OCI-LY3 (cell line): Measurements from ENCODE around the gene ELP2.

Experiments
- H2AFZ ChIP-seq: fragments of 200-600, 300-600 bp; shearing (Covaris generic); 2 replicates; pipeline ENCODE4 v1.6.0; 2014; ENCODE audit warnings: antibody characterized with exemption, low read depth, low read length
- H3K27ac ChIP-seq: fragments of 200-600, 300-600 bp; sonication (generic); 2 replicates; pipeline ENCODE4 v1.5.1; 2014; ENCODE audit warnings: mild to moderate bottlenecking, low read length, moderate library complexity, mixed read lengths
- H3K27me3 ChIP-seq: fragments of 200-600, 300-600 bp; sonication (generic); 2 replicates; pipeline ENCODE4 v1.6.1; 2014; ENCODE audit warnings: low read depth, low read length, mixed read lengths
- H3K36me3 ChIP-seq: fragments of 200-600, 300-600 bp; sonication (generic); replicated peaks from 2 replicates; pipeline ENCODE3; 2014; ENCODE audit warnings: low read depth, low read length, mixed read lengths
- H3K4me1 ChIP-seq: fragments of 300-600, 200-600 bp; sonication (generic); 2 replicates; pipeline ENCODE4 v1.6.1; 2014; ENCODE audit warnings: low read length, mixed read lengths
- H3K4me2 ChIP-seq: fragments of 200-600, 300-600 bp; sonication (generic); 2 replicates; pipeline ENCODE4 v1.6.1; 2014; ENCODE audit warnings: low read length, mixed read lengths
- H3K4me3 ChIP-seq: fragments of 300-600, 200-600 bp; sonication (generic); 2 replicates; pipeline ENCODE4 v1.5.1; 2014; ENCODE audit warnings: antibody characterized with exemption, mild to moderate bottlenecking, low read length, moderate library complexity
- H3K79me2 ChIP-seq: fragments of 300-600, 200-600 bp; shearing (Covaris generic); 2 replicates; pipeline ENCODE4 v1.6.1; 2014; ENCODE audit warnings: mild to moderate bottlenecking, low read length, mixed read lengths
- H3K9ac ChIP-seq: fragments of 300-600, 200-600 bp; shearing (Covaris generic); 2 replicates; pipeline ENCODE4 v1.6.0; 2014; ENCODE audit warnings: mild to moderate bottlenecking, low read length, moderate library complexity
- H3K9me3 ChIP-seq: fragments of 200-600, 300-600 bp; shearing (Covaris generic); 2 replicates; pipeline ENCODE4 v1.6.1; 2014; ENCODE audit warnings: low read length, mixed read lengths; ENCODE audit not compliant: insufficient read depth
- H4K20me1 ChIP-seq: fragments of 200-600, 300-600 bp; sonication (generic); 2 replicates; pipeline ENCODE4 v1.6.1; 2016; ENCODE audit warnings: low read length, mixed read lengths; ENCODE audit not compliant: insufficient read depth
- CTCF ChIP-seq: fragments of 200-600, 300-600 bp; sonication (generic); IDR thresholded peaks from 2 replicates; pipeline ENCODE4 v1.5.1; 2014; ENCODE audit warnings: antibody characterized with exemption, low read length, low read depth
- EZH2phosphoT487 ChIP-seq: fragments of 200-600 bp; shearing (Covaris generic); IDR thresholded peaks from 2 replicates; pipeline ENCODE4 v1.6.1; 2018; ENCODE audit warnings: antibody characterized with exemption, mixed run types, low read depth

The ELP2 gene

GRCh38 chr18:36187826-36188721, 58.4 kb downstream of the ELP2 start:
- Histone ChIP-seq H3K9me3 (no peaks in the 10 kb centered on the region), H3K9ac (peak overlapping the region; percentile 69), H3K27ac (no peak overlapping the region), H3K79me2 (no peaks in the 10 kb centered on the region), H3K27me3 (peaks cover 20% of the 10 kb centered on the region), H3K4me1 (peaks cover 28% of the 10 kb centered on the region), H3K36me3 (no peaks in the 10 kb centered on the region), H4K20me1 (no peaks in the 10 kb centered on the region), H3K4me2 (peak overlapping the region; percentile 100), H2AFZ (peak overlapping the region; percentile 94), H3K4me3 (peak overlapping the region; percentile 95)
- TF ChIP-seq EZH2phosphoT487 (no peak), CTCF (no peak)

GRCh38 chr18:36188916-36189315, 59.2 kb downstream of the ELP2 start:
- peak overlapping the region; percentile 100 for H3K4me2 ChIP-seq
- no peaks in the 10 kb centered on the region for H3K9me3 ChIP-seq
- H3K9ac ChIP-seq = no peak overlapping the region
- H3K27me3 ChIP-seq = peaks cover 20% of the 10 kb centered on the region
- H2AFZ ChIP-seq = no peak overlapping the region
- no peaks in the 10 kb centered on the region for H3K79me2 ChIP-seq
- no peaks in the 10 kb centered on the region for H3K36me3 ChIP-seq
- no peak for TF ChIP-seq EZH2phosphoT487
- TF ChIP-seq CTCF = peak; percentile 15; the same call in 1 of the 2 replicates
- H3K4me1 ChIP-seq = peaks cover 28% of the 10 kb centered on the region
- no peak overlapping the region for H3K27ac ChIP-seq
- no peaks in the 10 kb centered on the region for H4K20me1 ChIP-seq
- H3K4me3 ChIP-seq = peak overlapping the region; percentile 95

GRCh38 chr18:36189486-36189885, 59.8 kb downstream of the ELP2 start:
- Histone ChIP-seq H4K20me1 (no peaks in the 10 kb centered on the region), H3K9me3 (no peaks in the 10 kb centered on the region), H3K36me3 (no peaks in the 10 kb centered on the region), H3K4me2 (no peak overlapping the region), H3K27ac (no peak overlapping the region), H2AFZ (no peak overlapping the region), H3K79me2 (no peaks in the 10 kb centered on the region), H3K4me1 (peaks cover 28% of the 10 kb centered on the region), H3K27me3 (peaks cover 20% of the 10 kb centered on the region), H3K9ac (no peak overlapping the region), H3K4me3 (no peak overlapping the region)
- TF ChIP-seq EZH2phosphoT487 (no peak), CTCF (no peak)

- Histone ChIP-seq H3K36me3 (no peaks in the 10 kb centered on the region), H3K79me2 (no peaks in the 10 kb centered on the region), H3K4me3 (no peak overlapping the region), H3K4me1 (peaks cover 15% of the 10 kb centered on the region), H4K20me1 (no peaks in the 10 kb centered on the region), H3K27me3 (peaks cover 20% of the 10 kb centered on the region), H3K9me3 (no peaks in the 10 kb centered on the region), H3K9ac (no peak overlapping the region), H3K27ac (no peak overlapping the region), H3K4me2 (no peak overlapping the region), H2AFZ (no peak overlapping the region)
- no peak for TF ChIP-seq CTCF
- no peak for TF ChIP-seq EZH2phosphoT487
Observed at GRCh38 chr18:36191286-36191685, 61.6 kb downstream of the ELP2 start.
